GM21786 (cell line): ENCODE measurements around the gene SYT2.

Source experiments
- ATAC-seq: cut with Tn5 transposase; IDR thresholded peaks from one replicate; pipeline ENCODE4 v1.9.1; 2021; ENCODE audit not compliant: unreplicated experiment

Gene SYT2

GRCh38 chr1:202680586-202681352 is 29.5 kb downstream of the SYT2 start:
- ATAC-seq = no peak

DNA sequence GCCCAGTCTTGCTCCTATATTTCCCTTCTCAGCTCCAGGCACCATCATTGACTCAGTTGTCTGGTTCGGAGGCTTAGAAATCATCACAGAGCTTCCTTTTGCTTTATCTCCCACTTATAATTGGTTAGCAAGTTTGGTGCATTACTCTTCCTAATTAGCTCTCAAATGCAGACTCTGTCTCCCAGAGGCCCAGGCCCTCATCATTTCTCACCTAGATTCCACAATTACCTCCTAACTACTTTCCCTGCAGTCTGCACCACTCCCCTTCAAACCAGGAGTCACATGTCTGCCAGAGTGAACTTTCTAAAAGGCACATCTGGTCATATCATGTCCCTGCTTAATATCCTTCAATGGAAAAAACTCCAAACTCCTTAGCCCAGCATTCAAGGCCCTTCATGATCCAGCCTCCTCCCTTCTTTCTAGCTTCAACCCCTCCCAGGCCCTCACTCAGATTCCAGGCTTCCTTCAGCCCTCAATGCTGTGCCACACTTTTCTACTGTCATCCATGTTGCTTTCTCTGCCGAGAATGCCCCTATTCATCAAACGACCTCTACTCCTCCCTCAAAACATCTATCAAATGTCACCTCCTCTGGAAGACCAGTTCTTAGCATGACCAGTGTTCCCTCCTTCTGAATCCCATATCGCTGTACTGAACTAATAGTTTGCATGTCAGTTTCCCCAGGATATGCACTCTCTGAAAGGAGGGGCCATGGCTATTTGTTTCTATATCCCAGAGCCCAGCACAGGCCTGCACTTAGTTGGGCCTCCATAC is 30.7 kb downstream of the SYT2 start:
- no peak for ATAC-seq

- ATAC-seq = no peak
These were observed 32.8 kb downstream of the SYT2 start for GRCh38 chr1:202677433-202677832.

- ATAC-seq = no peak
These were observed 36.7 kb downstream of the SYT2 start for GRCh38 chr1:202673531-202673930.

DNA sequence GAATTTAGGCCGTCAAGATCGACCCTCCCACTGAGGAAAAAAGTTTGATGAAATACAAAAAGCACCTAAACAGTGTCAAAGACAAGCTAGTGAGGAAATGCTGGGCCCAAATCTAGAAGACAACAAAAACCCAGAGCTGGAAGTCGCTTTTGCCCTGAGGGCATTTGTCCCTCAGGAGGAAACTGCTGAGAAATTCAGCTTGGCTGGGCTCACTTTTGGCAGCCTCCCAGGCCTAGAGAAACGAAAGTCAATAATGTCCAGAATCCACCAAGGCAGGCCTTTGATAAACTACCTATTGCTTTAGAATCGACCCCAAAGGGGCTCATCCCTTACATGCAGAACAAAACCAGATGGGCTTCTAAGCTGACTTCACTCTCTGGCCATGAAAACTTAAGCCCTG is 38.9 kb downstream of the SYT2 start:
- no peak for ATAC-seq

DNA sequence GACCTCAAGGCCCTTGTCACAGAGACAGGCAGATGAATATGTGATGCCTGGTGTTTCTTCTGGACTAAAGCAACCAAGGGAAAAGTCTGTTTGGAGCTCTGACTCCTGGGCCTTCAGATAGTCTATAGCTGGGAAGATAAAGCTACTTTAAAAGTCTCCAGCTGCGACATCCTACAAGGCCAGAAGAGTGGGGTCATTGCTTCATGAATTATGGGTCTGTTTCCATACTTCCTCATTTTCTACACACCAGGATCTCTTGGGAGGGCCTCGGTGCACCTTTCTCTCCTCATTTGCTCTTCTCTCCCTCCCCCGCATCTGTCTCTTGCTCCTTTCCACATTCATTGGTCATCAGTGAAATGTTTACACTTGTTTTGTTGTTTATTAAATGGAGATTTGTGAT is 44.8 kb downstream of the SYT2 start:
- no peak for ATAC-seq

DNA sequence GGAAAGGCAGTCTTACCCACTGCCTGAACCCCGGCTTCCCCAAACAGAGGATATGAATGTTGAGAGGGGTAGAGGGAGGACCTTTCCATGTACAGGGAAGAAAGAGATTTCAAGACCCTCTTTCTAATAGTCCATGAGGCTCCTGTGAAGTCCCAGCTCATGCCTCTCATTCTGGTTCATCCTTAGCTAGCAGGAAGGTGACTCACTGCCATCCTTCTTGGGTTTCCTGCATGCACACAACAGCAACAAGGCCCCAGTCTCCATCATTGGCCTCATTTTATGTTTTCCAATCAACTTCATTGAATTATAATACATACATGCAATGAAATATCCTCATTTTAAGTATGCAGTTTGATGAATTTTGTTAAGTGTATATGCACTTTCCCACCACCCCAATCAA is 46.2 kb downstream of the SYT2 start:
- no peak for ATAC-seq

DNA sequence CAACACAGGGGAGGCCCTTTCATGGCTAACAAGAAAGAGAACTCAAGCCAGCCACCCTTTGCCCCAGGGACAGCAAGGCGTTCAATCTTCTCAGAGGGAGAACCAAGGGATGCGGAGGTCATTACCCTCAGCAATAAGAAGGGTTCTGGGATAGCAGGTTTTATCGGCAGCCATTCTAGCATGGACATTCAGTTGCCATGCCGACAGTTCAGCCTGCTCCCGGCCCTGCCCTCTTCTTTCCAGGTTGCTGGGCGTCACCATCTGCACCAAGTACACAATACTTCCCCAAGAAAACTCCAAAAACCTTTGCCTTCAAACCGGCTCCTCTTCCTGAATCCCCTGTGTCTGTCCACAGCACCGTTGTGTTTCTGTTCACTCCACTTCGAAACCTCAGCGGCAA is 47.1 kb downstream of the SYT2 start:
- no peak for ATAC-seq

DNA sequence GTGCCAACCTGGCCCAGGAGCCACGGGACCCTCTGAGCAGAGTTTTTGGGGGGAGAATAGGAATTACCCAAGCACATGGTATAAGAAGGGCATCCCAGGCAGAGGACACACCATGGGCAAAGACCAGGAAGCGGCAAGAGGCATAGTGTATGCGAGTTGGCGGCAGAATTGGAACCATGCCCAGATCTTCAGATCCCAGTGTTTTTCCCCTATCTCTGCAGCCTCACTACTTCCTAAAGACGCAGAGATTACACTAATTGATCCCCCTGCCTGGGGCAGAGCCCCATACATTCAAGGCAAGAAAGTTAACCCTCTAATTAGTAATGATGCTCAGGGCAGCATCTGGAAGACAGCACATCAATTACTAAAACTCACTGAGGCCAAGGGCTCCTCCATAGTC is 48.2 kb downstream of the SYT2 start:
- ATAC-seq = no peak

- no peak for ATAC-seq
These were observed 49.0 kb downstream of the SYT2 start for GRCh38 chr1:202661136-202661845.

GRCh38 chr1:202659974-202660373 is 50.3 kb downstream of the SYT2 start:
- ATAC-seq = no peak

GRCh38 chr1:202659541-202659940 is 50.7 kb downstream of the SYT2 start:
- ATAC-seq = no peak

DNA sequence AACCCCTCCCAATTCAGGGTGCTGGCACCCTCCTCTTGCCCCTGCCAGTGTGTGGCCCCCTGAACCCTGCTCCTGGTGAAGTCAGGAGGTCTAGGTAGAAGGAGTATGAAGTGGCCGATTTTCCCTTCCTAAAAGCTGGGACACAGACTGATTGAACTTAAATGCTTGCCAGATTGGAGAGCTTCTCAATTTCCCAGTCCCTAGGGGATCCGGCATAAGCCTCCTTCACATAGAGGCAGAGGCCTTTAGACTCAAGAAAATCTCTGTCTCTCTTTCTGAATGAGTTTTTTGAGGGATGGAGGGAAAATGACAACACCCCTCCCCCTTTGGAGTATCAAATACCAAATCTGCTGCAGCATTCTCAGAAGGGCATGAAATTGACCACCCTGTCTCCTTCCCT is 51.5 kb downstream of the SYT2 start:
- ATAC-seq = no peak

- ATAC-seq = no peak
These were observed 51.9 kb downstream of the SYT2 start for GRCh38 chr1:202658251-202658759.

- no peak for ATAC-seq
These were observed 53.2 kb downstream of the SYT2 start for GRCh38 chr1:202656951-202657646.

- no peak for ATAC-seq
These were observed 54.2 kb downstream of the SYT2 start for GRCh38 chr1:202656057-202656456.

GRCh38 chr1:202654079-202654478 is 56.2 kb downstream of the SYT2 start:
- no peak for ATAC-seq

DNA sequence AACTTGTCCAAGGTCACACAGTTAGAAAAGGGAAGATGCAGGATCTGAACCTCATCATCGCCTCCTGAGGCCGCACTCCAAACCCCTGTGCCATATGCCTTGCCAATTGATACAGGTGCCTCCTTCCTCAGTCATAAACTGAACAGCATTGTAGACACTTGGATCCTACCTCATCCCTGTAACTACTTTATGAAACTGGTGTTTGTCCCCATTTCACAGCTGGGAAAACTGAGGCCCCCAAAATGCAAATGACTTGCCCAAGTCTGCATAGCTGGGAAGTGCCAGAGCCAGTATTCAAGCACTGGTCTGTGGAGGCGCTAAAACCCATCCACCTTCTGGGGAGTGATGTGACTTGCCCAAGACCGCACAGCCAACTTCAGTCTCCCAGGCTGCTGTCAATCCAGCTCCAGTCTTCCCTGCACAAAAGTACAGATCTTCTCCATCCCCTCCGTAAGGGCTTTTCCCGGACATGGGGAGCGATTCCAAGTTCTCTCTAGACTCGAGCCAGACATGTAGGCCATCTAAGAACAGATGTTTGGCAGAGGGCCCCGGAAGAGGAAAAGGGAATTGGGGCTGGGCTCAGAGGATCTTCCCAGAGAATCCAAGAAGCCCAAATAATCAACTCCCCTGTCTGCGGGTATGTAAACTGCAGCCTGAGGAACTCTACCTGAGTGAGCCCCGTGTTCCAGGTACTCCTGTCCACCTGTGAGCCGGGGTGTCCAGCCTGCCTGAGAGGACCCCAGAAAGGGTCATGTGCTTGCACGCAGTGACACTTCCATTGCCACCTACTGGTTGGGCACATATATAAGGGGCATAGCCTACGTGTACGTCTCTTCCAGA is 60.5 kb downstream of the SYT2 start:
- no peak for ATAC-seq

- ATAC-seq = no peak
These were observed 61.5 kb downstream of the SYT2 start for GRCh38 chr1:202648605-202649226.

DNA sequence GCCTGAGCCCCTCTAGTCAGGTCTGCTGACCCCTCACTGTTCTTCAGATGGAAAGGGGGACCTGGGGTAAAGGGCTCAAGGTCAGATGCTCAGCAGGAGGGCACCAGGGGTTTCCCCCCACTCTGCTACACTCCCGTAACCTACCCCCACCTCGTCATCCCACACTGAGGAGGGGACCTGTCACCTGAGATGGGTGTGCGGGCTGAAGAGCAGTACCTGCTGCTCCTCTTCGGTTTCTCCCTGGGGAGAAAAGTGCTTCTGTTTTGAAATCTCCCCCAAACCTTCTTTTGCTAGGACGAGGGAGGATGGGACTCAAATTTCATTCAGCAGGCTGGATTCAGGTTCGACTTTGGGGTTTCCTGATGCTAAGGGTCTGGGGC is 65.2 kb downstream of the SYT2 start:
- ATAC-seq = no peak
